ENCODE measurements around the gene RBM10.

DNA sequence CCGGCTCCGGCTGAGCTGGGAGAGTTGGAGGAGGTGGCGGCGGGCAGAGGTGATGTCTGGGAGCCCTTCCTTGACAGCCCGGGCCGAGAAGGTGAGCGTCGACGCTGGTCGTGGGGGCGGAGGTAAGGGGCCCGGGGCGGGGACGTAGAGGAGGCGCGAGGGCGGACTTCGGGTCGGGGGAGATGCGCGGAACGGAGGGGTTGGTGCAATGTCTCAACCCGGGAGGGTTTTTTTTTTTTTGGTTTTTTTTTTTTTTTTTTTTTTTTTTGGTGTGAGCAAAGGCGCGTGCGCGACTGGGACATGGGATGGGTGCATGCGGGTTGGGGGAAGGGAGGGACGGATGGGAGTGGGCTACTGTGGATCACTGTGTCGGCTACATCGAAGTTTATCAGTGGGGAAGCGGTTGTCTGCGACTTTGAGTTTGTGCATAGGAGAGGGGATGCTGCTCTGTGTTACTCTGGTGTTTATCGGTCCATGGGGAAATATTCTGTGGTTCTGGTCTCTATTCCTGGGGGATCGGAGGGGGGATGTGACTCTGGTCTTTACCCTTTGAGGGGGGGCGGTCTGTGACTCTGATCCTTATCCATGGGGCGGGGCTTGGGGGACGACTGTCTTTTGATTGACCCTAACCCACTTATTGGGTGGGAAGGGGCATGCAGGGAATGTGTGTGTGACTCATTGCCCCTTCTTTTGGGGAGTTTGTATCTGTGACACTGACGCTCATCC lies 537 bp downstream of the RBM10 start:
- TF ChIP-seq, protein P1, sequence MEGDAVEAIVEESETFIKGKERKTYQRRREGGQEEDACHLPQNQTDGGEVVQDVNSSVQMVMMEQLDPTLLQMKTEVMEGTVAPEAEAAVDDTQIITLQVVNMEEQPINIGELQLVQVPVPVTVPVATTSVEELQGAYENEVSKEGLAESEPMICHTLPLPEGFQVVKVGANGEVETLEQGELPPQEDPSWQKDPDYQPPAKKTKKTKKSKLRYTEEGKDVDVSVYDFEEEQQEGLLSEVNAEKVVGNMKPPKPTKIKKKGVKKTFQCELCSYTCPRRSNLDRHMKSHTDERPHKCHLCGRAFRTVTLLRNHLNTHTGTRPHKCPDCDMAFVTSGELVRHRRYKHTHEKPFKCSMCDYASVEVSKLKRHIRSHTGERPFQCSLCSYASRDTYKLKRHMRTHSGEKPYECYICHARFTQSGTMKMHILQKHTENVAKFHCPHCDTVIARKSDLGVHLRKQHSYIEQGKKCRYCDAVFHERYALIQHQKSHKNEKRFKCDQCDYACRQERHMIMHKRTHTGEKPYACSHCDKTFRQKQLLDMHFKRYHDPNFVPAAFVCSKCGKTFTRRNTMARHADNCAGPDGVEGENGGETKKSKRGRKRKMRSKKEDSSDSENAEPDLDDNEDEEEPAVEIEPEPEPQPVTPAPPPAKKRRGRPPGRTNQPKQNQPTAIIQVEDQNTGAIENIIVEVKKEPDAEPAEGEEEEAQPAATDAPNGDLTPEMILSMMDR (IDR thresholded peaks at IDR 0.05 in 2 of 3, conservative IDR thresholded peaks at IDR 0.05 in 1 of 3; ENCODE audit: borderline replicate concordance in 1 of 3, insufficient read depth in 1 of 3, low read depth in 2 of 3, low read length in 2 of 3) = no peak
- TF ChIP-seq POLR2AphosphoS5 (IDR thresholded peaks at IDR 0.05; ENCODE audit: low read depth, low read length) = no peak
- TF ChIP-seq EZH2 (IDR thresholded peaks at IDR 0.05) = no peak
- TF ChIP-seq, protein P2, sequence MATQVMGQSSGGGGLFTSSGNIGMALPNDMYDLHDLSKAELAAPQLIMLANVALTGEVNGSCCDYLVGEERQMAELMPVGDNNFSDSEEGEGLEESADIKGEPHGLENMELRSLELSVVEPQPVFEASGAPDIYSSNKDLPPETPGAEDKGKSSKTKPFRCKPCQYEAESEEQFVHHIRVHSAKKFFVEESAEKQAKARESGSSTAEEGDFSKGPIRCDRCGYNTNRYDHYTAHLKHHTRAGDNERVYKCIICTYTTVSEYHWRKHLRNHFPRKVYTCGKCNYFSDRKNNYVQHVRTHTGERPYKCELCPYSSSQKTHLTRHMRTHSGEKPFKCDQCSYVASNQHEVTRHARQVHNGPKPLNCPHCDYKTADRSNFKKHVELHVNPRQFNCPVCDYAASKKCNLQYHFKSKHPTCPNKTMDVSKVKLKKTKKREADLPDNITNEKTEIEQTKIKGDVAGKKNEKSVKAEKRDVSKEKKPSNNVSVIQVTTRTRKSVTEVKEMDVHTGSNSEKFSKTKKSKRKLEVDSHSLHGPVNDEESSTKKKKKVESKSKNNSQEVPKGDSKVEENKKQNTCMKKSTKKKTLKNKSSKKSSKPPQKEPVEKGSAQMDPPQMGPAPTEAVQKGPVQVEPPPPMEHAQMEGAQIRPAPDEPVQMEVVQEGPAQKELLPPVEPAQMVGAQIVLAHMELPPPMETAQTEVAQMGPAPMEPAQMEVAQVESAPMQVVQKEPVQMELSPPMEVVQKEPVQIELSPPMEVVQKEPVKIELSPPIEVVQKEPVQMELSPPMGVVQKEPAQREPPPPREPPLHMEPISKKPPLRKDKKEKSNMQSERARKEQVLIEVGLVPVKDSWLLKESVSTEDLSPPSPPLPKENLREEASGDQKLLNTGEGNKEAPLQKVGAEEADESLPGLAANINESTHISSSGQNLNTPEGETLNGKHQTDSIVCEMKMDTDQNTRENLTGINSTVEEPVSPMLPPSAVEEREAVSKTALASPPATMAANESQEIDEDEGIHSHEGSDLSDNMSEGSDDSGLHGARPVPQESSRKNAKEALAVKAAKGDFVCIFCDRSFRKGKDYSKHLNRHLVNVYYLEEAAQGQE (IDR thresholded peaks at IDR 0.05; ENCODE audit: low read depth) = no peak
- TF ChIP-seq CBX3 (IDR thresholded peaks at IDR 0.05; ENCODE audit: low read depth) = no peak
- TF ChIP-seq, protein P3, sequence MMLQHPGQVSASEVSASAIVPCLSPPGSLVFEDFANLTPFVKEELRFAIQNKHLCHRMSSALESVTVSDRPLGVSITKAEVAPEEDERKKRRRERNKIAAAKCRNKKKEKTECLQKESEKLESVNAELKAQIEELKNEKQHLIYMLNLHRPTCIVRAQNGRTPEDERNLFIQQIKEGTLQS (IDR thresholded peaks at IDR 0.05) = no peak
- TF ChIP-seq SP1 (IDR thresholded peaks at IDR 0.05; ENCODE audit: low read depth) = no peak
- TF ChIP-seq ZNF274 (IDR thresholded peaks at IDR 0.05; ENCODE audit: low read depth, low read length) = no peak
- no peak for TF ChIP-seq POLR2A (IDR thresholded peaks at IDR 0.05; ENCODE audit: borderline replicate concordance, extremely low read depth, insufficient read depth, insufficient read length)
- no peak for TF ChIP-seq SRF (IDR thresholded peaks at IDR 0.05; ENCODE audit: low read depth)
